GM12878 (cell line): ENCODE results near the gene FAM229B.

Experiments
- DPF2 ChIP-seq: fragments of 450-650 bp; IDR thresholded peaks from 2 replicates; pipeline ENCODE4 v1.6.1; 2017; ENCODE audit warnings: mild to moderate bottlenecking
- POLR2AphosphoS5 ChIP-seq: IDR thresholded peaks from 2 replicates; pipeline ENCODE4 v1.6.1; 2011; ENCODE audit warnings: mild to moderate bottlenecking, low read length, inconsistent platforms
- RELA ChIP-seq: fragments of 450-650 bp; IDR thresholded peaks from 2 replicates; pipeline ENCODE4 v1.8.0; 2014; ENCODE audit warnings: borderline replicate concordance; ENCODE audit not compliant: partially characterized antibody
- TARDBP ChIP-seq: IDR thresholded peaks from 2 replicates; pipeline ENCODE4 v1.6.1; 2016; ENCODE audit warnings: borderline replicate concordance
- TF ChIP-seq, protein P1 (sequence below), 3 experiments: IDR thresholded peaks in 2 of 3; conservative IDR thresholded peaks in 1 of 3; 2 replicates each; pipeline ENCODE4 v1.5.1; 2011; ENCODE audit warnings: low read depth in 3 of 3, low read length in 3 of 3, mild to moderate bottlenecking in 3 of 3, control low read depth in 2 of 3, moderate library complexity in 2 of 3, inconsistent platforms in 1 of 3, mixed read lengths in 1 of 3; ENCODE audit not compliant: control insufficient read depth in 2 of 3, insufficient read depth in 1 of 3; ENCODE audit errors: extremely low read depth in 1 of 3
- TF ChIP-seq, protein P2 (sequence below): IDR thresholded peaks from 2 replicates; pipeline ENCODE4 v1.6.1; 2012; ENCODE audit warnings: low read depth, low read length, improper control_type of control experiment

DNA sequence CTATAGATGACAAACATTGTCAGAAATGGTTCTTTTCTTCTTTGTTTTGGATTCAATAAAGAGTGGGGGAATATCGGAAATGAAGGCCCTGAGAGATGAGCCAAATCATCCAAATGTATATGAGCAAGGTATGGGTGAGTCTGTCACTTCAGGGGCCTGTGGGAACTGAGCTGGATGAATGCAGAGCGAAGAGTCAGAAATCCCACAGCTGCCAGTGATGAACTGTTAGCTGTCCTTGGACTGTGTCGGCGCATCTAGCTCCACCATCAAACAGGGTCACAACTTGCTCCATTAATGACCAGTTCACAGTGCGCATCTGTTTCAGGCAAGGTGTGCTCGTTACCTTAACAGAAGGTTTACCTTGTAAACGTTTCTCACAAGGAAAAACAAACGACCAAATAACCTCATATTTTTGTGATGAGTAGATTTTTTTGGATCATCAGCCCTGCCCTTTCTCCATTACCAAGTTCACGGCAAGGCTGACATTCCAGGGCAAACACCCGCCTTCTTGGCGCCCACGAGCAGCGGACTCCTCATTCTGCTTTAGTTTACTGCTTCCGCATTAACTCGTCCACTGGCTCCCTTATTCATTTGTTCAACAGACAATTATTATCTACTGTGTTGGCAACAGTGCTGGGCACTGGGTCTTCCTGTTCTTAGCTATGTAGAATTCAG, 48.5 kb upstream of the FAM229B start:
- TF ChIP-seq POLR2AphosphoS5 (no peak), TARDBP (no peak), RELA (no peak), DPF2 (no peak)
- TF ChIP-seq, protein P1, sequence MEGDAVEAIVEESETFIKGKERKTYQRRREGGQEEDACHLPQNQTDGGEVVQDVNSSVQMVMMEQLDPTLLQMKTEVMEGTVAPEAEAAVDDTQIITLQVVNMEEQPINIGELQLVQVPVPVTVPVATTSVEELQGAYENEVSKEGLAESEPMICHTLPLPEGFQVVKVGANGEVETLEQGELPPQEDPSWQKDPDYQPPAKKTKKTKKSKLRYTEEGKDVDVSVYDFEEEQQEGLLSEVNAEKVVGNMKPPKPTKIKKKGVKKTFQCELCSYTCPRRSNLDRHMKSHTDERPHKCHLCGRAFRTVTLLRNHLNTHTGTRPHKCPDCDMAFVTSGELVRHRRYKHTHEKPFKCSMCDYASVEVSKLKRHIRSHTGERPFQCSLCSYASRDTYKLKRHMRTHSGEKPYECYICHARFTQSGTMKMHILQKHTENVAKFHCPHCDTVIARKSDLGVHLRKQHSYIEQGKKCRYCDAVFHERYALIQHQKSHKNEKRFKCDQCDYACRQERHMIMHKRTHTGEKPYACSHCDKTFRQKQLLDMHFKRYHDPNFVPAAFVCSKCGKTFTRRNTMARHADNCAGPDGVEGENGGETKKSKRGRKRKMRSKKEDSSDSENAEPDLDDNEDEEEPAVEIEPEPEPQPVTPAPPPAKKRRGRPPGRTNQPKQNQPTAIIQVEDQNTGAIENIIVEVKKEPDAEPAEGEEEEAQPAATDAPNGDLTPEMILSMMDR (IDR thresholded peaks at IDR 0.05 in 2 of 3, conservative IDR thresholded peaks at IDR 0.05 in 1 of 3; ENCODE audit: control insufficient read depth in 2 of 3, extremely low read depth in 1 of 3, insufficient read depth in 1 of 3, low read depth in 3 of 3, low read length in 3 of 3) = no peak
- TF ChIP-seq, protein P2, sequence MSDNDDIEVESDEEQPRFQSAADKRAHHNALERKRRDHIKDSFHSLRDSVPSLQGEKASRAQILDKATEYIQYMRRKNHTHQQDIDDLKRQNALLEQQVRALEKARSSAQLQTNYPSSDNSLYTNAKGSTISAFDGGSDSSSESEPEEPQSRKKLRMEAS = no peak
